WTC11 (cell line): ENCODE data around the gene INS. TPM values are rescaled to one million over a fixed set of nuclear protein-coding genes. Genes with fewer than 3 reads are reported as not detected.

Experiments
- ATAC-seq: fragments of 200-7000 bp; cut with Tn5 transposase; 2 replicates; pipeline ENCODE4 v1.10.0; 2021; ENCODE audit warnings: mild to moderate bottlenecking, moderate library complexity
- CTCF ChIA-PET: fragments of 300-600 bp; sonication (Branson Sonifier 250); formaldehyde crosslinking; loops from one replicate; lab custom pipeline; 2021; ENCODE audit warnings: antibody characterized with exemption; lab: Charles Lee
- POLR2A ChIA-PET: fragments of 350-600 bp; sonication (Branson Sonifier 250); formaldehyde crosslinking; loops from one replicate; lab custom pipeline; 2021; ENCODE audit warnings: antibody characterized with exemption; lab: Charles Lee
- DNase-seq: peaks from one replicate; pipeline ENCODE4 v3.0.0; 2021; ENCODE audit warnings: low spot score
- H3K27ac Mint-ChIP-seq: 2 replicates; pipeline ENCODE4 v1.8.0; 2021; ENCODE audit warnings: mixed read lengths
- H3K27me3 Mint-ChIP-seq: 2 replicates; pipeline ENCODE4 v1.8.0; 2021; ENCODE audit warnings: low read depth, mild to moderate bottlenecking, moderate library complexity, mixed read lengths
- H3K36me3 Mint-ChIP-seq: 2 replicates; pipeline ENCODE4 v1.8.0; 2021; ENCODE audit warnings: mixed read lengths
- H3K4me1 Mint-ChIP-seq: 2 replicates; pipeline ENCODE4 v1.8.0; 2022; ENCODE audit warnings: mixed read lengths
- H3K4me3 Mint-ChIP-seq: 2 replicates; pipeline ENCODE4 v1.8.0; 2021; ENCODE audit warnings: mild to moderate bottlenecking, moderate library complexity, mixed read lengths
- H3K9me3 Mint-ChIP-seq: 2 replicates; pipeline ENCODE4 v1.8.0; 2021; ENCODE audit warnings: mixed read lengths
- ATF6 ChIP-seq: sonication (generic); formaldehyde crosslinking; IDR thresholded peaks from 2 replicates; pipeline ENCODE4 v1.8.1; 2023; ENCODE audit warnings: mild to moderate bottlenecking, missing genetic modification reagents
- CDX4 ChIP-seq: fragments of 250-450 bp; sonication (Bioruptor Pico); IDR thresholded peaks from 2 replicates; pipeline ENCODE4 v1.9.0; 2021; ENCODE audit warnings: moderate library complexity, mild to moderate bottlenecking, inconsistent platforms, borderline replicate concordance
- ELF4 ChIP-seq: sonication (generic); formaldehyde crosslinking; IDR thresholded peaks from 2 replicates; pipeline ENCODE4 v1.8.1; 2022; ENCODE audit warnings: low read depth, mild to moderate bottlenecking, moderate library complexity, missing genetic modification reagents
- FOXJ3 ChIP-seq: sonication (generic); formaldehyde crosslinking; IDR thresholded peaks from 2 replicates; pipeline ENCODE4 v1.9.0; 2021; ENCODE audit warnings: missing genetic modification reagents, mild to moderate bottlenecking, borderline replicate concordance
- MXD4 ChIP-seq: fragments of 250-450 bp; sonication (Bioruptor Pico); IDR thresholded peaks from 2 replicates; pipeline ENCODE4 v1.8.0; 2021; ENCODE audit warnings: mild to moderate bottlenecking, moderate library complexity, borderline replicate concordance
- NFATC4 ChIP-seq: fragments of 250-450 bp; sonication (Bioruptor Pico); IDR thresholded peaks from 2 replicates; pipeline ENCODE4 v1.9.0; 2021; ENCODE audit warnings: mild to moderate bottlenecking
- NFE2L1 ChIP-seq: sonication (generic); formaldehyde crosslinking; IDR thresholded peaks from 2 replicates; pipeline ENCODE4 v1.8.1; 2023; ENCODE audit warnings: missing genetic modification reagents
- NR3C1 ChIP-seq: sonication (generic); formaldehyde crosslinking; conservative IDR thresholded peaks from 2 replicates; pipeline ENCODE4 v1.8.1; 2023; ENCODE audit warnings: low read depth, mild to moderate bottlenecking, missing genetic modification reagents
- RELA ChIP-seq: sonication (generic); formaldehyde crosslinking; IDR thresholded peaks from 2 replicates; pipeline ENCODE4 v1.8.1; 2022; ENCODE audit warnings: missing genetic modification reagents, mild to moderate bottlenecking, borderline replicate concordance
- RORB ChIP-seq: fragments of 250-450 bp; sonication (Bioruptor Pico); IDR thresholded peaks from 2 replicates; pipeline ENCODE4 v1.9.0; 2021; ENCODE audit warnings: mild to moderate bottlenecking
- SMAD3 ChIP-seq: sonication (generic); formaldehyde crosslinking; IDR thresholded peaks from 2 replicates; pipeline ENCODE4 v1.8.0; 2022; ENCODE audit warnings: missing genetic modification reagents, mild to moderate bottlenecking, borderline replicate concordance
- SMAD4 ChIP-seq: sonication (generic); formaldehyde crosslinking; IDR thresholded peaks from 2 replicates; pipeline ENCODE4 v1.8.0; 2022; ENCODE audit warnings: mild to moderate bottlenecking, missing genetic modification reagents
- SP1 ChIP-seq: sonication (generic); formaldehyde crosslinking; conservative IDR thresholded peaks from 2 replicates; pipeline ENCODE4 v1.8.1; 2022; ENCODE audit warnings: missing genetic modification reagents
- TP53 ChIP-seq: sonication (generic); formaldehyde crosslinking; IDR thresholded peaks from 2 replicates; pipeline ENCODE4 v1.8.1; 2023; ENCODE audit warnings: mild to moderate bottlenecking, missing genetic modification reagents
- ZMAT4 ChIP-seq: fragments of 250-450 bp; sonication (Bioruptor Pico); IDR thresholded peaks from 2 replicates; pipeline ENCODE4 v1.9.0; 2021; ENCODE audit warnings: mild to moderate bottlenecking
- ZNF121 ChIP-seq: sonication (generic); formaldehyde crosslinking; IDR thresholded peaks from 2 replicates; pipeline ENCODE4 v1.8.0; 2023; ENCODE audit warnings: missing genetic modification reagents
- ZNF138 ChIP-seq: sonication (generic); formaldehyde crosslinking; conservative IDR thresholded peaks from 2 replicates; pipeline ENCODE4 v1.8.1; 2022; ENCODE audit warnings: mild to moderate bottlenecking, moderate library complexity, missing genetic modification reagents
- ZNF512 ChIP-seq: sonication (generic); formaldehyde crosslinking; IDR thresholded peaks from 2 replicates; pipeline ENCODE4 v1.8.1; 2022; ENCODE audit warnings: missing genetic modification reagents, borderline replicate concordance
- ZSCAN18 ChIP-seq: fragments of 250-450 bp; sonication (Bioruptor Pico); IDR thresholded peaks from 2 replicates; pipeline ENCODE4 v2.1.2; 2022; ENCODE audit warnings: mild to moderate bottlenecking, moderate library complexity
- total RNA-seq: library from RNA; stranded (reverse); gene quantifications from 3 replicates; pipeline ENCODE4 v1.2.3, GENCODE V29; 2021

The INS gene
- total RNA-seq, 1 experiment from 2014 or later, result not detected

GRCh38 chr11:2130881-2131352 lies 30.1 kb downstream of the INS start (continued):
- no peak for TF ChIP-seq SMAD4
- TF ChIP-seq ATF6 (CRISPR knock-in tag), result no peak
- TF ChIP-seq, all 79 proteins: peak for 0

GRCh38 chr11:2129699-2130366 lies 31.2 kb downstream of the INS start:
- H3K4me3 Mint-ChIP-seq, result no peak overlapping the region
- CTCF ChIA-PET, result interaction anchor here (1.1 to 1.2 kb wide), 3 partner anchors 17 to 92 kb away, joined by 3 to 5 read pairs (median 4); no protein-coding TSS in a partner anchor

GRCh38 chr11:2129308-2129698 lies 31.7 kb downstream of the INS start:
- POLR2A ChIA-PET, result no interaction called here
- H3K4me1 Mint-ChIP-seq, result no peaks in the 10 kb centered on the region
- TF ChIP-seq NR3C1 (CRISPR knock-in tag), result no peak
- no peak for TF ChIP-seq MXD4 (CRISPR knock-in tag)
- no peak for TF ChIP-seq NFE2L1
- TF ChIP-seq TP53 (CRISPR knock-in tag), result no peak
- no peak for TF ChIP-seq FOXJ3 (CRISPR knock-in tag)
- TF ChIP-seq ZMAT4 (CRISPR knock-in tag), result no peak
- TF ChIP-seq ELF4 (CRISPR knock-in tag), result no peak
- no peak for TF ChIP-seq CDX4 (CRISPR knock-in tag)
- TF ChIP-seq RELA (CRISPR knock-in tag), result no peak
- TF ChIP-seq ZSCAN18, result no peak
- no peak for ATAC-seq
- no peak for DNase-seq
- peaks cover 5% of the 10 kb centered on the region; the same call in 1 of the 2 replicates for H3K9me3 Mint-ChIP-seq
- CTCF ChIA-PET, result interaction anchor here (1.1 to 1.2 kb wide), 3 partner anchors 18 to 92 kb away, joined by 3 to 5 read pairs (median 4); no protein-coding TSS in a partner anchor
- no peaks in the 10 kb centered on the region for H3K36me3 Mint-ChIP-seq
- no peak overlapping the region for H3K27ac Mint-ChIP-seq
- no peak overlapping the region for H3K4me3 Mint-ChIP-seq
- peaks cover 28% of the 10 kb centered on the region for H3K27me3 Mint-ChIP-seq

More at GRCh38 chr11:2129699-2130366, 31.2 kb downstream of the INS start:
- Mint-ChIP-seq H3K36me3 (no peaks in the 10 kb centered on the region), H3K9me3 (peaks cover 5% of the 10 kb centered on the region; the same call in 1 of the 2 replicates), H3K27ac (no peak overlapping the region), H3K27me3 (peaks cover 32% of the 10 kb centered on the region), H3K4me1 (no peaks in the 10 kb centered on the region)
- no peak for DNase-seq
- POLR2A ChIA-PET, result no interaction called here
- ATAC-seq, result no peak
- no peak for TF ChIP-seq ZNF121
- no peak for TF ChIP-seq ATF6 (CRISPR knock-in tag)
- TF ChIP-seq RORB (CRISPR knock-in tag), result no peak
- TF ChIP-seq ZMAT4 (CRISPR knock-in tag), result no peak
- no peak for TF ChIP-seq ELF4 (CRISPR knock-in tag)
- no peak for TF ChIP-seq ZNF512 (CRISPR knock-in tag)
- TF ChIP-seq NFATC4 (CRISPR knock-in tag), result no peak
- TF ChIP-seq SP1 (CRISPR knock-in tag), result no peak
- no peak for TF ChIP-seq ZNF138 (CRISPR knock-in tag)
- no peak for TF ChIP-seq RELA (CRISPR knock-in tag)
- no peak for TF ChIP-seq SMAD3 (CRISPR knock-in tag)
